T-helper 1 cell (primary cell): Measurements from ENCODE around the gene ZBTB8A.
"Not testable (repeated sequence)": the region's sequence is repeated elsewhere in the genome, so short reads cannot be mapped to it uniquely, and the experiment has no call there.

Source experiments
- DNase-seq, 5 donors: peaks; one replicate each; pipeline ENCODE4 v3.0.0-alpha.2; 2012 to 2020

ZBTB8A gene

GRCh38 chr1:32539584-32540571, 651 bp downstream of the ZBTB8A start:
- DNase-seq, result no peak

- DNase-seq, result no peak
These were observed 1.4 kb downstream of the ZBTB8A start for GRCh38 chr1:32540605-32541004.

- no peak for DNase-seq
These were observed 1.9 kb downstream of the ZBTB8A start for GRCh38 chr1:32541064-32541566.

GRCh38 chr1:32546611-32547010, 7.4 kb downstream of the ZBTB8A start:
- DNase-seq, result no peak

GRCh38 chr1:32549616-32550015, 10.4 kb downstream of the ZBTB8A start:
- no peak for DNase-seq

- DNase-seq, result no peak
These were observed 15.1 kb downstream of the ZBTB8A start for GRCh38 chr1:32554288-32554687.

- DNase-seq, result not testable (repeated sequence)
These were observed 17.8 kb downstream of the ZBTB8A start for GRCh38 chr1:32557035-32557434.

- DNase-seq, result no peak
These were observed 18.6 kb downstream of the ZBTB8A start for GRCh38 chr1:32557812-32558211.

GRCh38 chr1:32568929-32569328, 29.7 kb downstream of the ZBTB8A start:
- no peak for DNase-seq

- DNase-seq, result no peak
These were observed 41.3 kb downstream of the ZBTB8A start for GRCh38 chr1:32580348-32581017.

- DNase-seq, result no peak
These were observed 53.7 kb downstream of the ZBTB8A start for GRCh38 chr1:32592943-32593342.

- no peak for DNase-seq
These were observed 60.8 kb downstream of the ZBTB8A start for GRCh38 chr1:32600034-32600433.

- DNase-seq, result no peak
These were observed 66.6 kb downstream of the ZBTB8A start for GRCh38 chr1:32605711-32606424.

- no peak for DNase-seq
These were observed 67.5 kb downstream of the ZBTB8A start for GRCh38 chr1:32606565-32607371.

- no peak for DNase-seq
These were observed 70.0 kb downstream of the ZBTB8A start for GRCh38 chr1:32609180-32609579.

GRCh38 chr1:32611859-32612188, 72.6 kb downstream of the ZBTB8A start:
- DNase-seq, result no peak

GRCh38 chr1:32612189-32612881, 73.1 kb downstream of the ZBTB8A start:
- DNase-seq, result peak; percentile 16 to 40 (median 27)

- no peak for DNase-seq
These were observed 74.2 kb downstream of the ZBTB8A start for GRCh38 chr1:32613472-32613871.

GRCh38 chr1:32618673-32619221, 79.5 kb downstream of the ZBTB8A start:
- no peak for DNase-seq

GRCh38 chr1:32619701-32620485, 80.7 kb downstream of the ZBTB8A start:
- DNase-seq, result peak in 1 of 5 donors; percentile 51
